Measurements from ENCODE around the gene SPSB4.

The SPSB4 gene

GRCh38 chr3:141019244-141019643, 31.9 kb upstream of the SPSB4 start:
- no peak overlapping the region for H3K4me3 ChIP-seq (ENCODE audit: low read depth, low read length)
- TF ChIP-seq, protein P1, sequence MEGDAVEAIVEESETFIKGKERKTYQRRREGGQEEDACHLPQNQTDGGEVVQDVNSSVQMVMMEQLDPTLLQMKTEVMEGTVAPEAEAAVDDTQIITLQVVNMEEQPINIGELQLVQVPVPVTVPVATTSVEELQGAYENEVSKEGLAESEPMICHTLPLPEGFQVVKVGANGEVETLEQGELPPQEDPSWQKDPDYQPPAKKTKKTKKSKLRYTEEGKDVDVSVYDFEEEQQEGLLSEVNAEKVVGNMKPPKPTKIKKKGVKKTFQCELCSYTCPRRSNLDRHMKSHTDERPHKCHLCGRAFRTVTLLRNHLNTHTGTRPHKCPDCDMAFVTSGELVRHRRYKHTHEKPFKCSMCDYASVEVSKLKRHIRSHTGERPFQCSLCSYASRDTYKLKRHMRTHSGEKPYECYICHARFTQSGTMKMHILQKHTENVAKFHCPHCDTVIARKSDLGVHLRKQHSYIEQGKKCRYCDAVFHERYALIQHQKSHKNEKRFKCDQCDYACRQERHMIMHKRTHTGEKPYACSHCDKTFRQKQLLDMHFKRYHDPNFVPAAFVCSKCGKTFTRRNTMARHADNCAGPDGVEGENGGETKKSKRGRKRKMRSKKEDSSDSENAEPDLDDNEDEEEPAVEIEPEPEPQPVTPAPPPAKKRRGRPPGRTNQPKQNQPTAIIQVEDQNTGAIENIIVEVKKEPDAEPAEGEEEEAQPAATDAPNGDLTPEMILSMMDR (IDR thresholded peaks at IDR 0.05; ENCODE audit: low read depth, low read length), result no peak

- TF ChIP-seq, protein P1 (IDR thresholded peaks at IDR 0.05; ENCODE audit: low read depth, low read length), result no peak
- H3K4me3 ChIP-seq (ENCODE audit: low read depth, low read length), result no peak overlapping the region
Observed at GRCh38 chr3:141020143-141020830, 30.9 kb upstream of the SPSB4 start.

- TF ChIP-seq, protein P1 (IDR thresholded peaks at IDR 0.05; ENCODE audit: low read depth, low read length), result no peak
- no peak overlapping the region for H3K4me3 ChIP-seq (ENCODE audit: low read depth, low read length)
Observed at GRCh38 chr3:141021261-141021660, 29.9 kb upstream of the SPSB4 start.

GRCh38 chr3:141030296-141030695, 20.9 kb upstream of the SPSB4 start:
- TF ChIP-seq, protein P1 (IDR thresholded peaks at IDR 0.05; ENCODE audit: low read depth, low read length), result no peak

GRCh38 chr3:141039589-141039988, 11.6 kb upstream of the SPSB4 start:
- TF ChIP-seq, protein P1 (IDR thresholded peaks at IDR 0.05; ENCODE audit: low read depth, low read length), result no peak
- no peak overlapping the region for H3K4me3 ChIP-seq (ENCODE audit: low read depth, low read length)

More at GRCh38 chr3:141030296-141030695, 20.9 kb upstream of the SPSB4 start:
- H3K4me3 ChIP-seq (ENCODE audit: low read depth, low read length), result no peak overlapping the region

- H3K4me3 ChIP-seq (ENCODE audit: low read depth, low read length), result no peak overlapping the region
- TF ChIP-seq, protein P1 (IDR thresholded peaks at IDR 0.05; ENCODE audit: low read depth, low read length), result no peak
Observed at GRCh38 chr3:141044695-141045641, 6.2 kb upstream of the SPSB4 start.

- TF ChIP-seq, protein P1 (IDR thresholded peaks at IDR 0.05; ENCODE audit: low read depth, low read length), result no peak
- no peak overlapping the region for H3K4me3 ChIP-seq (ENCODE audit: low read depth, low read length)
Observed at GRCh38 chr3:141045849-141046248, 5.3 kb upstream of the SPSB4 start.

Data from WI38 (cell line).